Hepatocyte (in vitro differentiated cells): ENCODE measurements around the gene AP3S1.

Experiments used
- EZH2phosphoT487 ChIP-seq: fragments of 200-600 bp; sonication (generic); IDR thresholded peaks from one replicate; pipeline ENCODE4 v1.6.1; 2018; ENCODE audit warnings: antibody characterized with exemption, mild to moderate bottlenecking, low read depth, moderate library complexity; ENCODE audit not compliant: unreplicated experiment, severe bottlenecking
- TF ChIP-seq, protein P1 (sequence below): fragments of 200-600 bp; sonication (generic); IDR thresholded peaks from 2 replicates; pipeline ENCODE4 v1.5.1; 2016; ENCODE audit warnings: antibody characterized with exemption, mild to moderate bottlenecking; ENCODE audit not compliant: poor library complexity

DNA sequence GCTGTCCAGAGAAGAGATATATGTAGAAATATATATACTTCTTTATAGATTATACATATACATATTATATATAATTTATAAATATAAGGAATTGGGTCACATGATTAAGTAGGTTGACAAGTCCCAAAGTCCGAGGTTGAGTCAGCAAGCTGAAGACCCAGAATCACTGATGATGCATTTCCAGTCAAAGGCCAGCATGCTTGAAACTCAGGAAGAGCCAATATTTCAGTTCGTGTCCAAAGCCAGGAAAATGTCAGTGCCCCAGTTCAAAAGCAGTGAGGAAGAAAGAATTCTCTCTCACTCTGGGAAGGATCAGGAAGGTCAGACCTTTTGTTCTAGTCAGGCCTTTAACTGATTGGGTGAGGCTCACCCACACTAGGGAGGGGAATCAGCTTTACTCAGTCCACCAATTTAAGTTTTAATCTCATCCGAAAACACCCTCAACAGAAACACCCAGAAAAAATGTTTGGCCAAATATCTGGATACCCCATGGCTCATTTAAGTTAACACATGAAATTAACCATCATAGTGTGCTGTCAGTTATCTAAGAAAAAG, 78.5 kb downstream of the AP3S1 start:
- TF ChIP-seq, protein P1, sequence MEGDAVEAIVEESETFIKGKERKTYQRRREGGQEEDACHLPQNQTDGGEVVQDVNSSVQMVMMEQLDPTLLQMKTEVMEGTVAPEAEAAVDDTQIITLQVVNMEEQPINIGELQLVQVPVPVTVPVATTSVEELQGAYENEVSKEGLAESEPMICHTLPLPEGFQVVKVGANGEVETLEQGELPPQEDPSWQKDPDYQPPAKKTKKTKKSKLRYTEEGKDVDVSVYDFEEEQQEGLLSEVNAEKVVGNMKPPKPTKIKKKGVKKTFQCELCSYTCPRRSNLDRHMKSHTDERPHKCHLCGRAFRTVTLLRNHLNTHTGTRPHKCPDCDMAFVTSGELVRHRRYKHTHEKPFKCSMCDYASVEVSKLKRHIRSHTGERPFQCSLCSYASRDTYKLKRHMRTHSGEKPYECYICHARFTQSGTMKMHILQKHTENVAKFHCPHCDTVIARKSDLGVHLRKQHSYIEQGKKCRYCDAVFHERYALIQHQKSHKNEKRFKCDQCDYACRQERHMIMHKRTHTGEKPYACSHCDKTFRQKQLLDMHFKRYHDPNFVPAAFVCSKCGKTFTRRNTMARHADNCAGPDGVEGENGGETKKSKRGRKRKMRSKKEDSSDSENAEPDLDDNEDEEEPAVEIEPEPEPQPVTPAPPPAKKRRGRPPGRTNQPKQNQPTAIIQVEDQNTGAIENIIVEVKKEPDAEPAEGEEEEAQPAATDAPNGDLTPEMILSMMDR: no peak
- TF ChIP-seq EZH2phosphoT487: no peak
